ENCODE measurements around the gene GRID1.

DNA sequence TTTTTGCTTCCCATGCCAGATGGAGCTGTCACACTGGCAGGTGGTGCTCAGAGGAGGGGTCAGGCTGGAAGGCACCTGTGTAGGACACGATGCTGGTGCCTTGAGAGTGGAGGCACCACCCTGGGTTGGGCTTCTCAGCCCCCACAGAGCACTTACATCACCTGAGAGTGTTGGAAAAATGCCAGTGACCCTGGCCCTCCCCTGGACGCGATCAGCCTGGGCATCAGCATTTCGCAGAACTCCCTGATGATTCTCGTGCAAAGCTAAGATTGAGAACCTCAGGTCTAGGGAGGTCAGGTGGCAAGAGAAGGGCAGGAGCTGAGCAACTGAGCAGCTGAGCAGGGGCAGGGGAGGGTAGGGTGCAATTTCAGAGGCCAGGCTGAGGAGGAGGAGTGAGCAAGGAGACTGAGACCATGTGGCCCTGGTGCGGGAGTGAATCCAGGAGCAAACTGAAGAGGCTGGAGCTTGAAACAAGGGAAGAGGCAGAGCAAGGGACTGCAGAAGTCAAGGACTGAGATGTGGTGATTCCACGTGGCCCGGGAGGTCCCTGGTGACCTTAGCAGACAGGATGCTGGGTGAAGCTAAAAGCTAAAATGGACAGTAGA, 24.7 kb upstream of the GRID1 start:
- TF ChIP-seq, protein P1, sequence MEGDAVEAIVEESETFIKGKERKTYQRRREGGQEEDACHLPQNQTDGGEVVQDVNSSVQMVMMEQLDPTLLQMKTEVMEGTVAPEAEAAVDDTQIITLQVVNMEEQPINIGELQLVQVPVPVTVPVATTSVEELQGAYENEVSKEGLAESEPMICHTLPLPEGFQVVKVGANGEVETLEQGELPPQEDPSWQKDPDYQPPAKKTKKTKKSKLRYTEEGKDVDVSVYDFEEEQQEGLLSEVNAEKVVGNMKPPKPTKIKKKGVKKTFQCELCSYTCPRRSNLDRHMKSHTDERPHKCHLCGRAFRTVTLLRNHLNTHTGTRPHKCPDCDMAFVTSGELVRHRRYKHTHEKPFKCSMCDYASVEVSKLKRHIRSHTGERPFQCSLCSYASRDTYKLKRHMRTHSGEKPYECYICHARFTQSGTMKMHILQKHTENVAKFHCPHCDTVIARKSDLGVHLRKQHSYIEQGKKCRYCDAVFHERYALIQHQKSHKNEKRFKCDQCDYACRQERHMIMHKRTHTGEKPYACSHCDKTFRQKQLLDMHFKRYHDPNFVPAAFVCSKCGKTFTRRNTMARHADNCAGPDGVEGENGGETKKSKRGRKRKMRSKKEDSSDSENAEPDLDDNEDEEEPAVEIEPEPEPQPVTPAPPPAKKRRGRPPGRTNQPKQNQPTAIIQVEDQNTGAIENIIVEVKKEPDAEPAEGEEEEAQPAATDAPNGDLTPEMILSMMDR (IDR thresholded peaks at IDR 0.05), result no peak
- TF ChIP-seq POLR2AphosphoS5 (IDR thresholded peaks at IDR 0.05), result no peak
